Heart right ventricle (tissue), 16 donors: ENCODE results near the gene CRYBG3. TPM values are rescaled to one million over a fixed set of nuclear protein-coding genes. Genes with fewer than 3 reads are reported as not detected.

Source experiments
- ATAC-seq, 8 donors: fragments of 200-7000 bp; cut with Tn5 transposase; one replicate each; pipeline ENCODE4 v1.9.1; 2020; ENCODE audit warnings: mild to moderate bottlenecking in 8 of 8, moderate library complexity in 8 of 8, moderate number of reproducible peaks in 1 of 8
- DNase-seq, 2 donors: peaks; one replicate each; pipeline ENCODE4 v3.0.0-alpha.2; 2020
- H3K27ac ChIP-seq, 10 donors: fragments of 200-600 bp; sonication (generic) in 2 of 10; one replicate each; pipeline versions ENCODE4 v1.5.0 to v1.8.0; 2020 to 2022; ENCODE audit warnings: mild to moderate bottlenecking in 3 of 10
- H3K27me3 ChIP-seq, 7 donors: fragments of 200-600 bp; one replicate each; pipeline ENCODE4 v1.8.0; 2021 to 2022; ENCODE audit warnings: mild to moderate bottlenecking in 2 of 7
- H3K36me3 ChIP-seq, 9 donors: fragments of 200-600 bp; sonication (generic) in 1 of 9; one replicate each; pipeline versions ENCODE4 v1.5.0 to v1.8.0; 2020 to 2022; ENCODE audit warnings: mild to moderate bottlenecking in 2 of 9
- H3K4me1 ChIP-seq, 9 donors: fragments of 200-600 bp; sonication (generic) in 1 of 9; one replicate each; pipeline versions ENCODE4 v1.5.0 to v1.8.0; 2020 to 2022; ENCODE audit warnings: mild to moderate bottlenecking in 4 of 9
- H3K4me3 ChIP-seq, 10 donors: fragments of 200-600 bp; sonication (generic) in 2 of 10; one replicate each; pipeline versions ENCODE4 v1.5.0 to v1.8.0; 2020 to 2022; ENCODE audit warnings: mild to moderate bottlenecking in 7 of 10, moderate library complexity in 2 of 10
- H3K9me3 ChIP-seq, 11 donors: fragments of 200-600 bp in 10 of 11; sonication (generic) in 2 of 11; one replicate each; pipeline versions ENCODE4 v1.5.0 to v1.8.0; 2013 to 2022; ENCODE audit warnings: mild to moderate bottlenecking in 2 of 11, control low read depth in 1 of 11, moderate library complexity in 1 of 11
- WGBS, 2 donors: extraction: QIAGEN DNeasy Blood & Tissue Kit; methylation state at CpG; one replicate each; pipeline ENCODE4 v1.1.7; 2013; ENCODE audit warnings: inconsistent platforms in 1 of 2; 5-methylcytosine and 5-hydroxymethylcytosine counted together
- intact Hi-C, 10 donors: fragments of 100-400 bp; cut with DNase I; formaldehyde crosslinking; loops; one replicate each; pipeline versions ENCODE4 v1.11.1 to v1.14.2; 2022
- polyA plus RNA-seq, 2 donors: library from polyadenylated mRNA; stranded (reverse); fragments of 200-250 nt; gene quantifications; one replicate each; pipeline ENCODE4 v1.2.3, GENCODE V29; 2013
- total RNA-seq, 10 donors: library from RNA; stranded (reverse); fragmentation: NEBNext Ultra II Directional in 3 of 10; extraction: Animal tissue kit (Norgen Biotek cat#: 25700) in 3 of 10; gene quantifications; one replicate each; pipeline versions ENCODE4 v1.2.1 to v1.2.4, GENCODE V29; 2021 to 2023
- TF ChIP-seq, protein P1 (sequence below), 9 donors: fragments of 200-600 bp; sonication (generic) in 2 of 9; IDR thresholded peaks; one replicate each; pipeline versions ENCODE4 v1.5.0 to v1.8.0; 2021 to 2022; ENCODE audit warnings: antibody characterized with exemption in 9 of 9, mild to moderate bottlenecking in 5 of 9, moderate library complexity in 1 of 9
- donor health status: Arrhythmogenic right ventricular cardiomyopathy.
- donor health status: ischemic (EF 13 %, LVEDD 7.1; RV severe dilation, severe dysfunction).
- donor health status: healthy with polysubstance abuse.
- donor health status: DM: no; HTN: yes; CAD: no.
- donor health status: DM: no; HTN: no; CAD: no.
- donor health status: ischemic (EF 25% LVEDD 6.9; RV normal size, moderate dysfunction).
- donor health status: ischemic (EF 25% LVEDD 5.7; RV mildly dilated, moderate dysfunction).
- donor health status: healthy.
- donor health status: DM: yes; HTN: yes; CAD: no.
- donor health status: Ischemic cardiomyopathy.
- donor health status: ischemic (EF 35%, LVEDD 5.7; RV mildly dilated, moderate dysfunction).
- donor health status: nonischemic (EF 11% LVEDD 7.7; RV severe dilation, severe dysfunction).
- donor health status: DM: yes; HTN: yes; CAD: no.
- donor health status: PGD.
- donor health status: ischemic (EF 29% LVEDD 5.4; RV normal size, mild dysfunction).
- donor health status: nonischemic (EF 23%, LVEDD 6.1; RV moderate dilation, normal function).

The CRYBG3 gene
- total and polyA plus RNA-seq, 12 donors = 8.0 to 39.2 (median 25.5) TPM

DNA sequence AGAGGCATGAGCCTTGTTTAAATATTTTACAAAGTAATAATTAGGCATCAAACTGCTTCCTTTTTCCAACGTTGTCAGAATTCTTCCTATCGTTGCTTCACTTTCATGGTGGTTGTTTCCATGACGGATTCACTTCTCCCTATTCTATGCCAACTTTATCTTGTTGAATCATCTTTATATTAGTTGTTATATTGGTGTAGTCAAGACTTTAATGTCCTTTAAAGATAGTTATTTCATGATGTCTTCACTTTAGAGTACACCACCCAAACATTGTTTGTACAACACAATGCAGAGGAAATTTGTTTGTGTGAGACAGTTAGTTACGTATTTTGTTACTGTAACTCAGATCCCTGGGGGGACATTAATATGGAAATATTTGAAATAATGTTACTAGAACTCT, 61.9 kb downstream of the CRYBG3 start:
- 39 to 58% methylated on average over 4 of the region's 4 CpGs for WGBS, 2 donors
- ATAC-seq (peak in 5 of 8 donors; percentile 22 to 66 (median 54)), DNase-seq (no peak)
- TF ChIP-seq, protein P1, sequence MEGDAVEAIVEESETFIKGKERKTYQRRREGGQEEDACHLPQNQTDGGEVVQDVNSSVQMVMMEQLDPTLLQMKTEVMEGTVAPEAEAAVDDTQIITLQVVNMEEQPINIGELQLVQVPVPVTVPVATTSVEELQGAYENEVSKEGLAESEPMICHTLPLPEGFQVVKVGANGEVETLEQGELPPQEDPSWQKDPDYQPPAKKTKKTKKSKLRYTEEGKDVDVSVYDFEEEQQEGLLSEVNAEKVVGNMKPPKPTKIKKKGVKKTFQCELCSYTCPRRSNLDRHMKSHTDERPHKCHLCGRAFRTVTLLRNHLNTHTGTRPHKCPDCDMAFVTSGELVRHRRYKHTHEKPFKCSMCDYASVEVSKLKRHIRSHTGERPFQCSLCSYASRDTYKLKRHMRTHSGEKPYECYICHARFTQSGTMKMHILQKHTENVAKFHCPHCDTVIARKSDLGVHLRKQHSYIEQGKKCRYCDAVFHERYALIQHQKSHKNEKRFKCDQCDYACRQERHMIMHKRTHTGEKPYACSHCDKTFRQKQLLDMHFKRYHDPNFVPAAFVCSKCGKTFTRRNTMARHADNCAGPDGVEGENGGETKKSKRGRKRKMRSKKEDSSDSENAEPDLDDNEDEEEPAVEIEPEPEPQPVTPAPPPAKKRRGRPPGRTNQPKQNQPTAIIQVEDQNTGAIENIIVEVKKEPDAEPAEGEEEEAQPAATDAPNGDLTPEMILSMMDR (IDR thresholded peaks at IDR 0.05) = no peak
- intact Hi-C loops = loop anchor here in 3 of 10 donors (5.0 kb wide), 2 partner anchors 56 to 61 kb away; partner anchors contain the start of gene CRYBG3 (in 2 of the 3)
- H3K36me3 ChIP-seq = peaks cover 0 to 87% (median 15%) of the 10 kb centered on the region in 9 donors
- peaks cover 0 to 51% (median 35%) of the 10 kb centered on the region in 9 donors for H3K4me1 ChIP-seq
- H3K27ac ChIP-seq = peak overlapping the region in 8 of 10 donors; percentile 26 to 77 (median 54)
- no peaks in the 10 kb centered on the region for H3K27me3 ChIP-seq
- H3K9me3 ChIP-seq = no peaks in the 10 kb centered on the region
- no peak overlapping the region for H3K4me3 ChIP-seq

DNA sequence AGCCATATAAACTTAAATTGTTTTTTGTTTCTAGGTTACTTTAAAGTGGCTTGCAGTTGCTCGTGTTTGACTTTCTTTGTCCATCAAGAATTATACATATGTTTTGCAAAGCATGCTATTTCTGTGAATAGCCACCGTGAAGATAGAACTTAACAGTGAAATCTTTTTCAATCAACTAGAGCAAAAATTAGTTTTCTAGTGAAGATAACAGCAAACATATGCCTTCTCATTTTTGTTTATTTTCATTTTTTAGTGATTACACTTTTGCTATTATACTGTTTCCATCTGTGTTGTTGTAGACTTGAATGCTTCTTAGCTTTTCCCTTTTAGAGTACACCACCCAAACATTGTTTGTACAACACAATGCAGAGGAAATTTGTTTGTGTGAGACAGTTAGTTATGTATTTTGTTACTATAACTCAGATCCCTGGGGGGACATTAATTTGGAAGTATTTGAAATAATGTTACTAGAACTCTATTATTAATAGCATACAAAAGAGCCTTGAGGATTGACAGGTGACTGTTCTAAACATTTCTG, 62.8 kb downstream of the CRYBG3 start:
- Histone ChIP-seq H3K27ac (peak overlapping the region in 7 of 10 donors; percentile 13 to 77 (median 62)), H3K4me3 (no peak overlapping the region), H3K27me3 (no peaks in the 10 kb centered on the region), H3K9me3 (no peaks in the 10 kb centered on the region), H3K4me1 (peaks cover 0 to 51% (median 35%) of the 10 kb centered on the region in 9 donors), H3K36me3 (peaks cover 0 to 87% (median 18%) of the 10 kb centered on the region in 9 donors)
- peak in 4 of 8 donors; percentile 48 to 70 (median 60) for ATAC-seq
- 57 to 61% methylated on average over 2 of the region's 2 CpGs for WGBS, 2 donors
- intact Hi-C loops = loop anchor here in 3 of 10 donors (5.0 kb wide), 2 partner anchors 57 to 62 kb away; partner anchors contain the start of gene CRYBG3 (in 2 of the 3)
- no peak for DNase-seq
- TF ChIP-seq, protein P1 (IDR thresholded peaks at IDR 0.05) = no peak

DNA sequence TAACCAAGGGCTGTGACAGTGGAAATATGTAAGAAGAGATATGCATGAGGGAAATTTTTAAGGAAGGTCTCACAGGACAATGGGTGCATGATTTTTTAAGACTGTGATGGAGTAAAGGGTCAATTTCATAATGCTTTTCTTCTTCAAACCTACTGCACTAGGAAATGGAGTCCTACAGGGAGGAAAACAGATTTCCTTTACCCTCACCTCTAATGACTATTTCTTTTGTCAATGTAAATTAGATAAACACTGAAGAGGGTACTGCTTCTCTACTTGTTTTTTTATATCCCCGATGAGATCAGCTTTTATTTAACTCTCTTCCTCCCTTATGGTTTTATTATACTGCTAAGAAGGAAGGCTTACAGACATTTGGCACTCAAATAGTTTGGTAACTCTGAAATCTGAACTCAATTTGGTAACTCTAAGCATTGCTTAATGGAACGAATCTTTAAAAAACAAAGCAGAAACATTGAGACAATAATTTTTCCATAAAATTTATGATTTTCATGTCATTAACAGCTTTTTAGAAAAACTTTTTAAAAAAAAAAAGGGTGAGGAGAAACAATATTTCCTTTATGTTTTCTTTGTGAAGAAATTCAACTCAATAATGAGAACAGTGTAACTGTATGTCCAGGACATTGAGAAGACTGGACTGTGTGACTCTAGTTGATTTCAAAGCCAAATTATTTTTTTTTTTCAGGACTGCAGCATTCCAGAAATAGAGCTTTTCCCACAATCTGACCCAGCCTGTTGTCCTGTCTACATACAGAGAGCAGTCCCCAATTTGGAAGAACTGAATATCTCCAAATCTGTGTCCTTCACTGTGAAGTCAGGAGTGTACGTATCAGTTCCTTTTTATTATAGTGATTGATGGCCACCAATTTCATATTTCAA, 64.4 kb downstream of the CRYBG3 start:
- peaks cover 0 to 85% (median 18%) of the 10 kb centered on the region in 9 donors for H3K36me3 ChIP-seq
- H3K9me3 ChIP-seq = no peaks in the 10 kb centered on the region
- peak overlapping the region in 9 of 10 donors; percentile 1 to 77 (median 53) for H3K27ac ChIP-seq
- ATAC-seq (peak in 6 of 8 donors; percentile 40 to 71 (median 49)), DNase-seq (no peak)
- TF ChIP-seq, protein P1 (IDR thresholded peaks at IDR 0.05) = no peak
- H3K4me3 ChIP-seq = no peak overlapping the region
- intact Hi-C loops = no loop called here
- H3K27me3 ChIP-seq = no peaks in the 10 kb centered on the region
- 53 to 55% methylated on average over 3 of the region's 3 CpGs for WGBS, 2 donors
- H3K4me1 ChIP-seq = peaks cover 0 to 51% (median 35%) of the 10 kb centered on the region in 9 donors

DNA sequence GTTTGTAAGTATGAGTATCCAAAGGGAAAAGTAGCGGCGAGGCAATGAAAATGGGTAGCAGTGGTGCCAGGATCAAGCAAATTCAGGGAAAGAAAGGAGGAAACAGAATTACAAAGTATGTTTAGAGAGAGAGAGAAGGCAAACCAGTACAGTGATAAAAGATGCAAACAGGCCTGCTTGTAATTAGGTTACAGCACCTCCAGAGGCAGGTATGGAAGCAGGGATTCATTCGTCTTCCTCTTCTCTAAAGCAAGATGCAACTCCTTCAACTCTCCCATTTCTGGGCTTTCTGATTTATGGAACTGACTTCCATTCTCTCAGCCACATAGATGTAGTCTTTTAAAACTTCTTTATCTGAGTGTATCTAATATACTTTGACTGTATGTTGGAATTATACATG, 68.0 kb downstream of the CRYBG3 start:
- intact Hi-C loops = loop anchor here in 2 of 10 donors (5.0 to 10.0 kb wide), 2 partner anchors 43 to 135 kb away; no protein-coding TSS in a partner anchor
- WGBS, 2 donors = 94% methylated on average over 3 of the region's 3 CpGs
- Histone ChIP-seq H3K4me3 (no peak overlapping the region), H3K27ac (no peak overlapping the region), H3K4me1 (peaks cover 0 to 24% (median 18%) of the 10 kb centered on the region in 9 donors), H3K9me3 (no peaks in the 10 kb centered on the region), H3K27me3 (no peaks in the 10 kb centered on the region), H3K36me3 (peaks cover 0 to 90% (median 34%) of the 10 kb centered on the region in 9 donors)
- DNase-seq (no peak), ATAC-seq (no peak)
- TF ChIP-seq, protein P1 (IDR thresholded peaks at IDR 0.05) = no peak
